Measurements from ENCODE around the gene P2RX2.

The P2RX2 gene

GRCh38 chr12:132635076-132635955 is 16.7 kb downstream of the P2RX2 start:
- Histone ChIP-seq H3K4me1 (ENCODE audit: control insufficient read depth in 1 of 2, insufficient read depth in 2 of 2, low read length in 2 of 2) (no peaks in the 10 kb centered on the region), H3K4ac (ENCODE audit: low read depth, low read length) (no peak overlapping the region), H3K4me2 (ENCODE audit: low read length) (no peak overlapping the region), H3K27me3 (ENCODE audit: insufficient read depth, low read length) (no peaks in the 10 kb centered on the region), H3K18ac (ENCODE audit: low read length) (no peak overlapping the region), H2BK5ac (ENCODE audit: low read depth, low read length, poor library complexity) (no peak overlapping the region), H3K4me3 (ENCODE audit: low read depth, low read length) (no peak overlapping the region), H3K9ac (ENCODE audit: low read length) (no peak overlapping the region), H4K91ac (ENCODE audit: low read depth, low read length) (no peak overlapping the region), H3K79me1 (ENCODE audit: low read length) (no peaks in the 10 kb centered on the region), H3K36me3 (ENCODE audit: control insufficient read depth in 1 of 2, insufficient read depth in 2 of 2, low read length in 2 of 2) (peaks cover 73 to 88% of the 10 kb centered on the region in 2 experiments), H3K27ac (ENCODE audit: low read depth, low read length) (no peak overlapping the region), H2AFZ (ENCODE audit: insufficient read depth, low read length, poor library complexity) (no peak overlapping the region), H3K14ac (ENCODE audit: low read length) (no peak overlapping the region), H4K8ac (ENCODE audit: low read depth, low read length) (no peak overlapping the region), H2BK12ac (ENCODE audit: low read length) (no peak overlapping the region), H3K23ac (ENCODE audit: low read length) (no peak overlapping the region), H4K12ac (ENCODE audit: low read depth, low read length) (no peak overlapping the region), H3K9me3 (ENCODE audit: insufficient read depth, low read depth, low read length) (no peaks in the 10 kb centered on the region), H2BK120ac (ENCODE audit: insufficient read depth, low read length, poor library complexity) (no peak overlapping the region), H2AK5ac (ENCODE audit: low read length) (no peak overlapping the region), H3K79me2 (ENCODE audit: control insufficient read depth, insufficient read depth, low read length, poor library complexity) (no peaks in the 10 kb centered on the region)
- no CpG with 5 or more reads among the region's 29 CpGs for WGBS (ENCODE audit: extremely low coverage, insufficient coverage, insufficient read length)
- DNase-seq = no peak

DNA sequence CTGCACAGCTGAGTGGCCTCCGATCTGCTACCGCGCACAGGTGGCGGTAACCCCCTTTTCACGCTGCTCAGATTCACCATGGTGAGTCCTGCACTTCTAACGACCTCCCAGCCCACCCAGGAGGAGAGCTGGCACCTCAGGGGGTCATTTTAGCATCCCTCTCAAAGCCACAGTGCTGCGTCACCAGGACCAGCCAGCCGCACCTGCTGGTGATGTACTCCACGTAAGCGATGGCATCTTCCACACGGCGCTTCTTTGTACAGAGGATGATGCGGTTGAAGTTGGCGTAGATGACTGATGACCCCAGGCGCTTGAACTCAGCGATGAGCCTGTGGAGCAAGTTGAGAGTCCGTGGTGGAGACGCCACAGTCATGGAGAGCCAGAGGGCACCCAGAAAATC is 19.2 kb downstream of the P2RX2 start:
- no peak overlapping the region for H2AFZ ChIP-seq (ENCODE audit: insufficient read depth, low read length, poor library complexity)
- no peak overlapping the region for H2AK5ac ChIP-seq (ENCODE audit: low read length)
- no peaks in the 10 kb centered on the region for H3K79me1 ChIP-seq (ENCODE audit: low read length)
- no peak overlapping the region for H4K8ac ChIP-seq (ENCODE audit: low read depth, low read length)
- H3K27ac ChIP-seq (ENCODE audit: low read depth, low read length) = no peak overlapping the region
- no peak overlapping the region for H3K9ac ChIP-seq (ENCODE audit: low read length)
- no peaks in the 10 kb centered on the region for H3K27me3 ChIP-seq (ENCODE audit: insufficient read depth, low read length)
- H3K4me2 ChIP-seq (ENCODE audit: low read length) = no peak overlapping the region
- H3K4me3 ChIP-seq (ENCODE audit: low read depth, low read length) = peak overlapping the region; percentile 46
- H3K4me1 ChIP-seq (ENCODE audit: control insufficient read depth in 1 of 2, insufficient read depth in 2 of 2, low read length in 2 of 2) = no peaks in the 10 kb centered on the region
- no peak overlapping the region for H4K91ac ChIP-seq (ENCODE audit: low read depth, low read length)
- H2BK12ac ChIP-seq (ENCODE audit: low read length) = no peak overlapping the region
- H3K36me3 ChIP-seq (ENCODE audit: control insufficient read depth in 1 of 2, insufficient read depth in 2 of 2, low read length in 2 of 2) = peaks cover 75 to 88% of the 10 kb centered on the region in 2 experiments
- no peaks in the 10 kb centered on the region for H3K9me3 ChIP-seq (ENCODE audit: insufficient read depth, low read depth, low read length)
- WGBS (ENCODE audit: extremely low coverage, insufficient coverage, insufficient read length) = no CpG with 5 or more reads among the region's 18 CpGs
- H2BK5ac ChIP-seq (ENCODE audit: low read depth, low read length, poor library complexity) = no peak overlapping the region
- H3K14ac ChIP-seq (ENCODE audit: low read length) = no peak overlapping the region
- H3K23ac ChIP-seq (ENCODE audit: low read length) = no peak overlapping the region
- no peaks in the 10 kb centered on the region for H3K79me2 ChIP-seq (ENCODE audit: control insufficient read depth, insufficient read depth, low read length, poor library complexity)
- no peak for DNase-seq
- H2BK120ac ChIP-seq (ENCODE audit: insufficient read depth, low read length, poor library complexity) = no peak overlapping the region
- no peak overlapping the region for H3K4ac ChIP-seq (ENCODE audit: low read depth, low read length)
- H3K18ac ChIP-seq (ENCODE audit: low read length) = no peak overlapping the region
- no peak overlapping the region for H4K12ac ChIP-seq (ENCODE audit: low read depth, low read length)

DNA sequence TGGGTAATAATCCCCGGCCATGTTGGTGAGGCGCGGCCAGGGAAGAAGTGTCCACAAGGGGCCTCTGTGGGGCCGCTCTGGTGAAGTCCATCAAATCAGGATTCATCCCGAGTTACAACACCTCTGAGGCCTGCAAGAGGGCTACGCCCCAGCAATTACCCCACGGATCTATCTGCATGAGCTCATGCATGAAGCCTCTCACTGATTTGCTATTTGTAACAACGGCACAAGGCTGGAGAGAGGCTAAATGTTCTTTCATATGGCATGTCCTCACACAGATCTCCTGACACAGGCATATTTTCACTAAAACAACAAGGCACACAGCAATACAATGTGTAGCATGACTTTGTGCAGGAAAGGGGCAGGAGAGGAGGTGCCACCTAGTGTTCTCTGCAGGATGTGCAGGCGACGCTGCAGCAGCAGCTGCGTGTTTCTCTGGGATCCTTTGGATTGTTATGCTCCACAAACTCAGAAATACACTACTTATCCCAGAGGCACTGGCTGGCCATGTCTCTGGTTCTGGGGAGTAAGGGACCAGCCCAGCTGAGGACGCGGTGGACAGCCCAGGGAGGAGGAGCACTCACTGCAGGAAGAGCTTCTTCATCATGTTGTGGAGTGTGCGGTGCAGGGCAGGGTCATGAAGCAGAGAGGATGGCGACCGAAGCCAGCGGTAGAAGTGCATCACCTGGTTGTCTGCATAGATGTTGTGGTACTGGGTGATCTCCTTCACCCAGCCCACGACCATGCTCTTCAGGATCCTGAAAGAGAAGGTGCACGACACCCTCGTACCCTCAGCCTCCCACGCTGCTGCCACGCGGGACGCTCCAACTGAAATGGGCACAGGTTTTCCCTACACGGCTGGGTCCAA is 20.2 kb downstream of the P2RX2 start:
- no peak overlapping the region for H3K23ac ChIP-seq (ENCODE audit: low read length)
- no peaks in the 10 kb centered on the region for H3K4me1 ChIP-seq (ENCODE audit: control insufficient read depth in 1 of 2, insufficient read depth in 2 of 2, low read length in 2 of 2)
- no peak overlapping the region for H3K9ac ChIP-seq (ENCODE audit: low read length)
- no peaks in the 10 kb centered on the region for H3K79me2 ChIP-seq (ENCODE audit: control insufficient read depth, insufficient read depth, low read length, poor library complexity)
- H4K8ac ChIP-seq (ENCODE audit: low read depth, low read length) = no peak overlapping the region
- no peaks in the 10 kb centered on the region for H3K79me1 ChIP-seq (ENCODE audit: low read length)
- H3K18ac ChIP-seq (ENCODE audit: low read length) = no peak overlapping the region
- H3K36me3 ChIP-seq (ENCODE audit: control insufficient read depth in 1 of 2, insufficient read depth in 2 of 2, low read length in 2 of 2) = peaks cover 81 to 91% of the 10 kb centered on the region in 2 experiments
- H3K9me3 ChIP-seq (ENCODE audit: insufficient read depth, low read depth, low read length) = no peaks in the 10 kb centered on the region
- H3K27me3 ChIP-seq (ENCODE audit: insufficient read depth, low read length) = no peaks in the 10 kb centered on the region
- DNase-seq = peak; percentile 46 to 67
- H2BK120ac ChIP-seq (ENCODE audit: insufficient read depth, low read length, poor library complexity) = no peak overlapping the region
- H4K91ac ChIP-seq (ENCODE audit: low read depth, low read length) = no peak overlapping the region
- H2BK12ac ChIP-seq (ENCODE audit: low read length) = no peak overlapping the region
- H4K12ac ChIP-seq (ENCODE audit: low read depth, low read length) = no peak overlapping the region
- H2BK5ac ChIP-seq (ENCODE audit: low read depth, low read length, poor library complexity) = no peak overlapping the region
- H2AFZ ChIP-seq (ENCODE audit: insufficient read depth, low read length, poor library complexity) = no peak overlapping the region
- H3K4ac ChIP-seq (ENCODE audit: low read depth, low read length) = no peak overlapping the region
- no peak overlapping the region for H3K4me2 ChIP-seq (ENCODE audit: low read length)
- no CpG with 5 or more reads among the region's 25 CpGs for WGBS (ENCODE audit: extremely low coverage, insufficient coverage, insufficient read length)
- H3K4me3 ChIP-seq (ENCODE audit: low read depth, low read length) = no peak overlapping the region
- no peak overlapping the region for H3K14ac ChIP-seq (ENCODE audit: low read length)
- no peak overlapping the region for H3K27ac ChIP-seq (ENCODE audit: low read depth, low read length)
- no peak overlapping the region for H2AK5ac ChIP-seq (ENCODE audit: low read length)

DNA sequence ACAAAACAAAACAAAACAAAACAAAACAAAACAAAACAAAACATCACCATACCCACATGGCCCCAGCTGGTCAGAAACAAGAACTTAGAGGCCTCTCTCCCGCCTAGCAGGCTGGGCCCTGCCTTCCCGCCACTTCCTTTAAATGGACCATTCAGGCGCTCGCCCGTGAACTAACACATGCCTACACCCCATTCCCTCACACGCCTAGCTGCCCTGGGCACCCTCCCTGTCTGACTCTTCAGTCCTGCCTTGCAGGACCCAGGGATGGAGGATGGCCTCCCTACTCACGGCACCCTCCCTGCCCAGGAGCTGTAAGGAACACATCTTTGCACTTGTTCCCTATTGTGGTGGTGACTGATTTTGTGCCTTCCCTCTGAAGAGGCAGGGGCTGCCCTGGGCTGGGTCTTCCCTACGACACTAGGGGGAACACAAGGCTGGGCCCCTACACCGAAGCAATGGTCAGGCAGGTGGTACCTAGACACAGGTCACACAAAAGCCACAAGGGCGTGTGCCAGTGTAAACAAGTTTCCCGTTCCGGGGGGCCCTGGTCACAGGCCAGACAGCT is 21.5 kb downstream of the P2RX2 start:
- WGBS (ENCODE audit: extremely low coverage, insufficient coverage, insufficient read length) = no CpG with 5 or more reads among the region's 12 CpGs

More for the DNA sequence above, 21.5 kb downstream of the P2RX2 start:
- Histone ChIP-seq H2AFZ (ENCODE audit: insufficient read depth, low read length, poor library complexity) (no peak overlapping the region), H3K36me3 (ENCODE audit: control insufficient read depth in 1 of 2, insufficient read depth in 2 of 2, low read length in 2 of 2) (peaks cover 77 to 82% of the 10 kb centered on the region in 2 experiments), H3K9ac (ENCODE audit: low read length) (no peak overlapping the region), H3K4ac (ENCODE audit: low read depth, low read length) (no peak overlapping the region), H3K18ac (ENCODE audit: low read length) (no peak overlapping the region), H3K23ac (ENCODE audit: low read length) (no peak overlapping the region), H4K12ac (ENCODE audit: low read depth, low read length) (no peak overlapping the region), H4K8ac (ENCODE audit: low read depth, low read length) (no peak overlapping the region), H2BK5ac (ENCODE audit: low read depth, low read length, poor library complexity) (no peak overlapping the region), H3K27ac (ENCODE audit: low read depth, low read length) (no peak overlapping the region), H3K14ac (ENCODE audit: low read length) (no peak overlapping the region), H3K79me1 (ENCODE audit: low read length) (no peaks in the 10 kb centered on the region), H3K4me2 (ENCODE audit: low read length) (no peak overlapping the region), H2BK12ac (ENCODE audit: low read length) (no peak overlapping the region), H2BK120ac (ENCODE audit: insufficient read depth, low read length, poor library complexity) (no peak overlapping the region), H3K4me1 (ENCODE audit: control insufficient read depth in 1 of 2, insufficient read depth in 2 of 2, low read length in 2 of 2) (no peaks in the 10 kb centered on the region), H2AK5ac (ENCODE audit: low read length) (no peak overlapping the region), H3K79me2 (ENCODE audit: control insufficient read depth, insufficient read depth, low read length, poor library complexity) (no peaks in the 10 kb centered on the region), H4K91ac (ENCODE audit: low read depth, low read length) (no peak overlapping the region), H3K4me3 (ENCODE audit: low read depth, low read length) (no peak overlapping the region), H3K9me3 (ENCODE audit: insufficient read depth, low read depth, low read length) (no peaks in the 10 kb centered on the region), H3K27me3 (ENCODE audit: insufficient read depth, low read length) (no peaks in the 10 kb centered on the region)
- DNase-seq = no peak
